Stimulated activated CD8-positive, alpha-beta memory T cell treated with anti-CD3 and anti-CD28 coated beads, Interleukin-2, amount 100 ng/mL, for 1 hour (primary cell): ENCODE results near the gene ADCY3.

ENCODE experiments used
- DNase-seq, 2 donors: peaks; one replicate each; pipeline ENCODE4 v3.0.0-alpha.2; 2020; ENCODE audit warnings: low read depth in 2 of 2

ADCY3 gene

DNA sequence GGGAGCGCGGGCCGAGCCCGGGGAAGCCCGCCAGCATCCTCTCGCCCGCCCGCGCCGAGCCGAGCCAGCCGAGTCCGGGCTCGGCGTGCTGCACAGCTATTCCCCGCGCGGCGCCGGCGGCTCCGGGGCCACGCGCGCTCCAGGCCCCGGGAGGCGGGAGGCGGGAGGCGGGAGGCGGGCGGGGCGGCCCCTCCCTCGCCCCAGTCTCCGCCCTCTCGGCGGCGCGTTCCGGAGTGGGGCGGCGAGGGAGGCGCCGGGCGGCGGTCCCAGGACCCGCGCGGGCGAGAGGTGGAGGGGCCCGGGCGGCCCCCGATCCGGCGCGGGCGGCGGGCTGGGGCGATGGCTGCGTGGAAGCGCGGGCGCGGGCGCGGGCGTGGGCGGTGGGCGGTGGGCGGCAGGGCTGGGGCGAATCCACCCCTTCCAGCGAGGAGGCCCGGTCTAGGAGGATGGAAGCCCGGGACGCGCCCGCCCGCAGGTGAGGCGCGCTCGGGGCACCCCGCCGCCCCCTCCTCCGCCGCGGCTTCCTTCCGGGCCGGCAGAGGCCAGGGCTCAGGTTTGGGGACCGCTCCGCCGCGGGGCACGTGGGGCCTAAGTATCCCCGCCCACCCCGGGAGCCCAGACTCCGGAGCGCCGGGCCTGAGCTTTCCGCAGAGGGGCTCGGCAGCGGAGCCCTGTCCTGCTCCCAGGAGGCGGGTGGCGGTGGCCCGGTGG, at the start of gene ADCY3:
ADCY3 (minus strand) TSS at position 140 of the 711 bp plus-strand sequence. CDS start 1,250 bp downstream, outside the sequence.
- peak in 1 of 2 donors; percentile 28 for DNase-seq

DNA sequence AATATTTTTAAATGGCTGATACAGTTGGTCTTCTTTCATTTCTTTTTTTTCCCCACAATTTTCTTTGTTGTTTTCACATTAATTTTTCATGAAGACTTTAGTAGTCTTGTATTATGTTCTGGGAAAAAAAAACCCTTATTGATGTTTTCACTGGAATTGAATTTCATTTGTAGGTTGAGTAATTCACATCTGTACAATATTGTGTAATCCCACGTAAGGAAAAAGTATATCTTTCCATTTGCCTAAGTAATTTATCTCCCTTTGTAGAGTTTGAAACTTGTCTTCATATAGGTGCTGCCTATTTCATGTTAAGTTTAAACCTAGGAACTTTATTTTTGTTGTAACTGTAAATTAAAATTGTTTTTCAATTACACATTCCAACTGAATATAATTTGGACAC, 49.7 kb upstream of the ADCY3 start:
- DNase-seq = no peak

DNA sequence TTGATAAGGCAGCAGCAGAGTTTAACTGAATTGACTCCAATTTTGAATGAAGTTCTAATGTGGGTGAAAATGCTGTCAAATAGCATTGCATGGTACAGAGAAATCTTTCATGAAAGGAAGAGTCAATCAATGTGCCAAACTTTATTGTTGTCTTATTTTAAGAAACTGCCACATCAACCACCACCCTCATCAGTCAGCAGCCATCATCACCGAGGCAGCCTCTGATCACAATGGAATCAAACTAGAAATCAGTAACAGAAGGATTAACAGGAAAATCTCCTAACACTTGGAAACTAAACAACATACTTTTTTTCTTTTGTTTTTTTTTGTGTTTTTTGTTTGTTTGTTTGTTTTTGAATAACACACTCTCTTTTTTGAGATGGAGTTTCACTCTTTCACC, 41.9 kb upstream of the ADCY3 start:
- DNase-seq = no peak

- no peak for DNase-seq
These were observed 39.7 kb upstream of the ADCY3 start for GRCh38 chr2:24959761-24960160.

DNA sequence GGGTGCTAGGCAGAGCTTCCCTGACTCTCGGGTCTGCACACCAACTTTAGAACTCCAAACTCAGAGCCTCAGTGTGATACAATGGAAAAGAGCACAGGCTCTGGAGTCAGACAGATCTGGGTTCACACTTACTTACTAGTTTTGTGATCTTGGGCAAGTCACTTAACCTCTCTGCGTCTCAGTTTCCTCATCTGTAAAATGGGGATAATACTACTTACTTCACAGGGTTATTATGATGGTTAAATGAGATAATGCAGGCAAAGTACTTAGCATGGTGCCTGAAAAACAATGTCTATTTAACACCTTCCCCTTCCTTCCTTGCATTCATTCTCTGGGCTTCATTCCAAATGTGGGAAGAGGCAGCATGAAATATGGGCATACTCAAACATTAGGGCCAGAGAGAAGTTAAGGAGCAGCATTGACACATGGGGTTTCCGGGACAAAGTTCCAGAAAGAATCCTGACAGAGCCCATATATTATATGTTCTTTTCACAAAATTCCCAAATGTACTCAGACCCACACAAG, 38.4 kb upstream of the ADCY3 start:
- no peak for DNase-seq

- no peak for DNase-seq
These were observed 37.9 kb upstream of the ADCY3 start for GRCh38 chr2:24957976-24958375.

DNA sequence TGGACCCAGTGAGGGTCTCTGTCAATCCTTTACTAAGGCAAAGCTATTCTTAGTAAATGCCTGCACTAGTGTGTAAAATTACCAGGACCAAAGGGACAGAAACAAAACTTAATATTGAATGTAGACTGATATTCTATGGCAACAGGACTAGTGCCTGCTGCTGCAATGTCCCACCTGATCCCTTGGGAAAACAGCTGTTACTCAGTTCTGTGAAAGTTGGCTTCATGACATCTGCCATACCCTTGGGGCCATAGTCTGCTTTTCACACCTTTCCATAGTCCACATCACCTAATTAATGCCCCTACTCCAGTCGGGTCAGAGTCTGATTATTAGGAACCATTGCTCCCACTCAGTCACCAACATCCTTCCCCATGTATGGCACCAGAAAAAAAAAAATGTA, 37.2 kb upstream of the ADCY3 start:
- DNase-seq = no peak

DNA sequence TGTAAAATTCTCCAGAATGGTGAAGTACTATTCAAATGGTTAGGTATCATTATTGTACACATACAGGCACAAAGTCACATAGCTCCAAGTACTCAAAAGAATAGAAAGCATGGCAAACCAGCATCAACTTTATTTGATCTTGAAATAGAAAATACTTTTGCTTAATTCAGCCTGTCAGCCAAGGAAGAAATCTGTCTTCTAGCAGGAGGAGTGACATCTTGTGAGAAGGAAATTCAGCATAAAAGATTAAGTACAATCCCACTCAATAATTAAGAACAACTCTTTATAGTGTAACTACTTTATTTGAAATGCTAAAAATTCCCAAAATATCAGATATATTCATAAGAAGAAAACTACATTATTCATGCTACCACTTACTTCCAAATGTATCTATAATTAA, 35.9 kb upstream of the ADCY3 start:
- DNase-seq = no peak

DNA sequence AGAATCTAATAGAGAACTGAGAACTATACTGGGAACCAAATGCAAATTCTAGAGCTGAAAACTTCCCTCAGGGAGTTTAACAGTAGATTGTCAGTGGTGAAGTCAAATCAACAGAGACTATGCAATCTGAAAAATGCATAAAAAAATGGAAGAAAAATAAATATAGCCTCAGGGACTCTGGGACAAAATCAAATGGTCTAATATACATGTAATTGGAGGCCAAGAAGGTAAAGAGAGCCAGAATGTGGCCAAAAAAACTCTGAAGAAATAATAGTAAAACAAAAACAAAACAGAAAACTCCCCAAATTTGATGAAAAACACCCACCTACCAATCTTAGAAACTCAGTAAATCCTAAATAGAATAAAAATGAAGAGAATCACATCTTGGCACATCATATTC, 35.2 kb upstream of the ADCY3 start:
- DNase-seq = no peak

GRCh38 chr2:24950102-24950501, 30.1 kb upstream of the ADCY3 start:
- DNase-seq = no peak

DNA sequence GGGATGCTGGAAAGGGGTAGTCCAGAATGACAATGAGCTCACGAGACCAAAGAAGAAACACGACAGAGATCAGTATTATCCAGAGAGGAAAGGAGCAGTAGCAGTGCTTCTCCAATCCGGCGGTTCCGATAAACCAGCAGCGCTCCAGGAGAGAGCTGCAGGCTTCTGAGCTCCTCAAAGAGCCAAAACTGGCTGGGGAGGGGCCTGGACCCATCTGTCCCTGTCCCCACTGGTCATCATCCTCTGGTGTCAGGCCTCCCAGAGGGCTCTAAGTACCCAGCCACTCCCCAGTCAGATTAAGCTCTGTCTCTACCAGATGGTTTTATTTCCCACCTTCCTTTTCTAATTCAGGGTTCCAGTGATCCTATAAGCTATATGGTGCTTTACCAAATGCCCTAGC, 28.5 kb upstream of the ADCY3 start:
- no peak for DNase-seq

DNA sequence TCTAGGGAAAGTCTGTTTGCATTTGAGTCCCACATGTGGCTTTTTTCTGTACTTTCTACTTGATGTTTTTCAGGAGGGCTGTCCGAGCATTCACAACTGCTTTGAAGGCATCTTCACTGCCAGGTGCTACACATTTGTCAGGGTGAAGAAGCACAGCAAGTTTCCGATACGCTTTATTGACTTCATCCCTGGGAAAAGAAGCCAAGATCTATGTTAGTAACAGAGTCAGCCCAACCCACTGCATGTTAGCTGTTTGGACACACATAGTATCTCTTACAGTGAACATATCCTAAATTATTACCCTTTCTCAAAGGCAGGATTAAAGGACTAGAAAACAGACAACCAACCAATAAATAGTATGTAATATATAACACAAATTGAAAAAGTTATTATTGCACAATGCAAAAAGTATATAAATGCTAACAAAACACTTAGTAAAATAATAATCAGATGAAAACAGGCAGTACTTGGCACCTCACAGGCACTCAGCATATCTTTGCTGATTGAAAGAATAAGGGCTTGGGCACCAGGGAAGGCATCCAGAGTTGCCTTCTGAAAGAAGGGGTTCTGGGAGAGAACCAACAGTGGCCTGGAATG, 27.6 kb upstream of the ADCY3 start:
- DNase-seq = no peak

- no peak for DNase-seq
These were observed 25.9 kb upstream of the ADCY3 start for GRCh38 chr2:24945907-24946306.

- no peak for DNase-seq
These were observed 23.5 kb upstream of the ADCY3 start for GRCh38 chr2:24943427-24944053.

- DNase-seq = no peak
These were observed 19.3 kb upstream of the ADCY3 start for GRCh38 chr2:24939353-24939752.

- no peak for DNase-seq
These were observed 17.2 kb upstream of the ADCY3 start for GRCh38 chr2:24937236-24937635.

DNA sequence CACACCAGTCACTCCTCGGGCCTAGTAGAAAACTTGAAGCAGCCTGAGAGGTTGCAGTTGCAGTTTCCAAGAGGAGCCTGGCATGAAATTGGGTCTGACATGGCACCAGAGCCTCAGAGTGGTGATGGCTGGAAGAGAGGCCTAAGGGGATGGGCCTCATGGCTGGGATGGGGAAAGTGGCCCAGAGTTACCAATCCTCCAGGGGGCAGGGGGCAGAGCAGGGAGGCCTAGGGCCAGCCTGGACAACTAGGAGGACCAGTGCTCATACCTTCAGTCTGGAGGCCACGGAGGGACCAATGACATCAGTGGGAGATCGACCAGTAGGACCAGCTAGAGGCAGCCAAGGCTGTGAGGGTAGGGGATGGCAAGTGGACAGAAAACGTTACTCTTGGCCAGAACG, 15.1 kb upstream of the ADCY3 start:
- DNase-seq = no peak

- DNase-seq = no peak
These were observed 12.7 kb upstream of the ADCY3 start for GRCh38 chr2:24932715-24933114.

GRCh38 chr2:24930768-24931167, 10.7 kb upstream of the ADCY3 start:
- DNase-seq = no peak

- no peak for DNase-seq
These were observed 9.2 kb upstream of the ADCY3 start for GRCh38 chr2:24929230-24929629.

DNA sequence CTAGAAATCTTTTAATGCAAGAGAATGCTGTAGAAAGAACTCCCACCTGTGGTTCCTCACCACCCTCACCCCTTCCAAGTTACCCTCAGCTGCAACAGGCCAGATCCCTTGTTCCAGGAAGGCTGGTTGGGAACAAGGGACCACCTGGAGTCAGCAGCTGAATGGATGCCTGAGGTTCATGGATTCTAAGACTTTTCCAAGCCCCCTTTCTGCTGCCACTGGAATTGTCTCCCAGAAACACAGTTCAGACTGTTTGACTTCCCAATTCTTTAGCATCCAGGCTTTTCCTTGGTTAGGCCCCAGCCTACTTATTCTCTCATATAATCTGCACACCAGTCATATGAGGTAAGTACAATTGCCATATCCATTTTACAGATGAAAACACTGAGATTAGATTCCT, 8.0 kb upstream of the ADCY3 start:
- DNase-seq = no peak

DNA sequence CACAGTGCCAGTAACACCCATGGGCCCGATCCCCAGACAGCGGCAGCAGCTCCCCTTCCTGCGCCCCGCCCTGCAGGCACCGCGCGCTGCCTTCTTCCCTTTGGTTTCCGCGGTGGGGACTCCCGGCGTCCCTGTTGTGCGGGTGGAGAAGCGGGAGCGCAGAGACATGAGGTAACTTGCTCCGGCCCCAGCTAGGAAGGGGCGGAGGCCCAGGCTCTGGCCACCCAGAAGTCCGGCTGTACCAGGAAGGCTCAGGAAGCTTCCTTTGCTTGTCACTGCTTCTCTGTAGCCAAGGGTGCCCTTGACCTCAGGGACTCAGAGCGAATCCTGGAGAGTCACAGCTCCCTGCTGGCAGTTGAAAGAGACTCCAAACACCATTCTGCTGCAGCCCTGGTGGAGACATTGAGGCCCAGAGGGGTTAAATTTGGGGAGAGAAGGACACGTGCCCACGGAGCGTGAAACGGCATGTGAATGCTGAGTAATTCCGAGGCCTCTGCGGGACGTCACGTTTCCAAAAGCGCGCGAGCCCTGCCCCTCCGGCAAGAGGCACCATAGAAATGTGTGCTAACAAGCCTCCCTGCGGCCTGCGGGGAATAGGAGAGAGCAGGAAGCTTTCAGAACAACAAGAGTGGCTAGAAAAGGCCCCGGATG, 6.7 kb upstream of the ADCY3 start:
- DNase-seq = no peak

DNA sequence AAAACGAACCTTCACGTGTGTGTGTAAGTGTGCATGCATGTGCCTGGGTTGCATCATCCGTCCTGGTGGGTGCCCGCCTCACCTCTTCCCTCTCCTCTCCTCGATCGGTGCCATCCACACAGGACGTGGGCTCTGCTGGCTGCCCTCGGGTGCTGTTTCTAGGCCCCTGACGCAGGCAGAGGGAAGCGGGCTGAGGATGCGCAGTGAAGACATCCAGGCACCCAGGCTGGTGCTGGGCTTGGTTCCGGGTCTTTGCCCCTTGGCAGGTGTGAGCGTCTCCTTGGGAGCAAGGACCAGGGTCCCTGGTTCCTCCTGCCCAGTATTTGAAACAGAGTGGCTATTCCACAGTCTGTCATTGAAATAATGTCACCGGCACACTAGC, 6.2 kb upstream of the ADCY3 start:
- DNase-seq = no peak
